Pancreas (tissue), 10 donors: ENCODE results near the gene ANKRD2. TPM values are rescaled to one million over a fixed set of nuclear protein-coding genes. Genes with fewer than 3 reads are reported as not detected.

ENCODE experiments used
- ATAC-seq, 4 donors: fragments of 200-7000 bp; cut with Tn5 transposase; one replicate each; pipeline versions ENCODE4 v1.8.0 to v1.9.1; 2020; ENCODE audit warnings: mild to moderate bottlenecking in 4 of 4, moderate library complexity in 4 of 4
- DNase-seq, 6 donors: peaks; one replicate each; pipeline ENCODE4 v3.0.0-alpha.2; 2020
- FAIRE-seq: peaks from 2 replicates; lab custom pipeline; 2012; peaks lifted over from hg19 to GRCh38; lab: Jason Lieb, UNC
- H3K27ac ChIP-seq, 4 donors: fragments of 200-600 bp; sonication (generic); 1 replicate in 3 of 4; 2 replicates in 1 of 4; pipeline versions ENCODE4 v1.5.0 to v1.8.0; 2020
- H3K27me3 ChIP-seq, 4 donors: fragments of 200-600 bp; one replicate each; pipeline ENCODE4 v1.8.0; 2021
- H3K36me3 ChIP-seq, 3 donors: fragments of 200-600 bp; sonication (generic) in 1 of 3; one replicate each; pipeline versions ENCODE4 v1.5.0 to v1.8.0; 2020 to 2021
- H3K4me1 ChIP-seq, 3 donors: fragments of 200-600 bp; one replicate each; pipeline ENCODE4 v1.8.0; 2021
- H3K4me3 ChIP-seq, 4 donors: fragments of 200-600 bp; sonication (generic) in 2 of 4; one replicate each; pipeline versions ENCODE4 v1.5.0 to v1.8.0; 2020 to 2021
- H3K9me3 ChIP-seq, 4 donors: fragments of 200-600 bp; one replicate each; pipeline ENCODE4 v1.8.0; 2021
- CTCF ChIP-seq, 4 donors: fragments of 200-600 bp; sonication (generic) in 3 of 4; IDR thresholded peaks; one replicate each; pipeline versions ENCODE4 v1.5.0 to v1.8.0; 2021; ENCODE audit warnings: antibody characterized with exemption in 4 of 4
- WGBS, 2 donors: extraction: QIAGEN DNeasy Blood & Tissue Kit; methylation state at CpG; one replicate each; pipeline ENCODE4 v1.1.7; 2013; 5-methylcytosine and 5-hydroxymethylcytosine counted together
- intact Hi-C, 3 donors: fragments of 100-400 bp; cut with DNase I; formaldehyde crosslinking; loops; one replicate each; pipeline versions ENCODE4 v1.11.1 to v1.14.2; 2022
- polyA plus RNA-seq, 2 donors: library from polyadenylated mRNA; stranded (reverse); fragments of 200-250 nt; gene quantifications; one replicate each; pipeline ENCODE4 v1.2.3, GENCODE V29; 2013
- total RNA-seq, 6 donors: library from RNA; stranded (reverse); fragmentation: NEBNext Ultra II Directional in 4 of 6; extraction: Animal tissue kit (Norgen Biotek cat#: 25700) in 4 of 6; gene quantifications; one replicate each; pipeline versions ENCODE4 v1.2.1 to v1.2.4, GENCODE V29; 2021 to 2023
- donor health status: healthy with polysubstance abuse.
- donor health status: DM: no; HTN: no; CAD: no; lungs with moderate emphysema.
- donor health status: DM: no; HTN: no; CAD: no.
- donor health status: control.
- donor health status: control.
- donor health status: Bipolar disorder and iron deficiency.
- donor health status: DM: yes; HTN: yes; CAD: no.
- donor health status: DM: no; HTN: no; CAD: no.
- donor health status: DM: no; HTN: no; CAD: no.
- donor health status: DM: yes; HTN: yes; CAD: no.

Gene ANKRD2
- total and polyA plus RNA-seq, 8 donors: 0.12 to 1.6 (median 0.39) TPM

GRCh38 chr10:97539523-97540200, 32.9 kb upstream of the ANKRD2 start:
- DNase-seq (peak in 1 of 6 donors; percentile 12), FAIRE-seq (no peak), ATAC-seq (peak in 3 of 4 donors; percentile 3 to 25 (median 6))
- Histone ChIP-seq H3K27me3 (no peaks in the 10 kb centered on the region), H3K9me3 (no peaks in the 10 kb centered on the region), H3K4me3 (no peak overlapping the region), H3K36me3 (no peaks in the 10 kb centered on the region), H3K4me1 (peaks cover 0 to 12% (median 0%) of the 10 kb centered on the region in 3 donors), H3K27ac (no peak overlapping the region)
- intact Hi-C loops: loop anchor here in 1 of 3 donors (10.0 kb wide), 1 partner anchor 85 kb away; no protein-coding TSS in a partner anchor
- 75 to 77% methylated on average over 6 of the region's 6 CpGs for WGBS, 2 donors
- no peak for TF ChIP-seq CTCF (IDR thresholded peaks at IDR 0.05)

- Histone ChIP-seq H3K27ac (no peak overlapping the region), H3K4me1 (peaks cover 0 to 12% (median 0%) of the 10 kb centered on the region in 3 donors), H3K4me3 (no peak overlapping the region), H3K36me3 (no peaks in the 10 kb centered on the region), H3K27me3 (no peaks in the 10 kb centered on the region), H3K9me3 (no peaks in the 10 kb centered on the region)
- FAIRE-seq: no peak
- ATAC-seq: no peak
- WGBS, 2 donors: 85 to 88% methylated on average over 14 of the region's 14 CpGs
- TF ChIP-seq CTCF (IDR thresholded peaks at IDR 0.05): no peak
- DNase-seq: peak in 1 of 6 donors; percentile 37
- intact Hi-C loops: loop anchor here in 1 of 3 donors (10.0 kb wide), 1 partner anchor 86 kb away; no protein-coding TSS in a partner anchor
Measured at GRCh38 chr10:97540669-97541500, 31.7 kb upstream of the ANKRD2 start.

- TF ChIP-seq CTCF (IDR thresholded peaks at IDR 0.05): no peak
- Histone ChIP-seq H3K4me3 (no peak overlapping the region), H3K27ac (peak overlapping the region in 3 of 4 donors; percentile 16 to 68 (median 64)), H3K4me1 (peaks cover 0 to 12% (median 0%) of the 10 kb centered on the region in 3 donors), H3K27me3 (no peaks in the 10 kb centered on the region), H3K36me3 (no peaks in the 10 kb centered on the region), H3K9me3 (no peaks in the 10 kb centered on the region)
- ATAC-seq (peak; percentile 51 to 82 (median 76)), DNase-seq (peak in 4 of 6 donors; percentile 16 to 63 (median 50)), FAIRE-seq (no peak)
- 81 to 83% methylated on average over 9 of the region's 9 CpGs for WGBS, 2 donors
- intact Hi-C loops: loop anchor here in 1 of 3 donors (10.0 kb wide), 1 partner anchor 88 kb away; no protein-coding TSS in a partner anchor
Measured at GRCh38 chr10:97542169-97543024, 30.2 kb upstream of the ANKRD2 start.

DNA sequence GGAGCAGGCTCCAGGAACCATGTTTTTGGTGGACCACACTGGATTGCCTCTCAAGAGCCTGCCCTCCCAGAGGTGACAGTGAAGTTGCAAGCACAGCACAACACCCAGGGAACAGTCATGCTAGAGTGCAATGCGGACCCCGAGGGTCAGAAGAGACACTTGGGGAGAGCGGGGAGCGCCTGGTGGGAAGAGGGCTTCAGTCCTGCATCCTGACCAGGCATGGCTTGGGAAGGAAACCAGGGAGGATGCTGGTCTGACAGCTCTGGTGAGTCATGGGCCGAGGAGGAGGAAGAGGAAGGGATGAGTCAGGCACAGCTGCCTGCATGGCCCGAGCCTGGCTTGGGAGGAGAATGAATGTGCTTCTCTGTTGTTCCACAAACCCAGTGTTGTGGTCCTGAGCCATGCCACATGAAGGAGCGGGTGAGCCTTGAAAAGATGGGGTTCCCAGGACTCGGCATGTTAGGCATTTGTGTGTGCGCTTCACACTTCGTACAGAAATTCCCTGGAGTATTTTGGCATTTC, 29.5 kb upstream of the ANKRD2 start:
- Histone ChIP-seq H3K27me3 (no peaks in the 10 kb centered on the region), H3K9me3 (no peaks in the 10 kb centered on the region), H3K27ac (peak overlapping the region in 3 of 4 donors; percentile 16 to 68 (median 64)), H3K36me3 (no peaks in the 10 kb centered on the region), H3K4me1 (peaks cover 0 to 12% (median 0%) of the 10 kb centered on the region in 3 donors), H3K4me3 (no peak overlapping the region)
- ATAC-seq (peak; percentile 52 to 91 (median 78)), FAIRE-seq (no peak), DNase-seq (peak in 4 of 6 donors; percentile 23 to 61 (median 49))
- 74 to 78% methylated on average over 10 of the region's 10 CpGs for WGBS, 2 donors
- no peak for TF ChIP-seq CTCF (IDR thresholded peaks at IDR 0.05)
- intact Hi-C loops: loop anchor here in 1 of 3 donors (10.0 kb wide), 1 partner anchor 88 kb away; no protein-coding TSS in a partner anchor
